GM20000 (cell line): ENCODE results near the gene SYDE1.

Source experiments
- DNase-seq: peaks from one replicate; pipeline ENCODE4 v3.0.0; 2012; ENCODE audit warnings: low spot score
- CTCF ChIP-seq: IDR thresholded peaks from 2 replicates; pipeline ENCODE4 v1.5.1; 2012; ENCODE audit warnings: mild to moderate bottlenecking, control low read depth; ENCODE audit errors: extremely low read depth, missing control alignments

Gene SYDE1

DNA sequence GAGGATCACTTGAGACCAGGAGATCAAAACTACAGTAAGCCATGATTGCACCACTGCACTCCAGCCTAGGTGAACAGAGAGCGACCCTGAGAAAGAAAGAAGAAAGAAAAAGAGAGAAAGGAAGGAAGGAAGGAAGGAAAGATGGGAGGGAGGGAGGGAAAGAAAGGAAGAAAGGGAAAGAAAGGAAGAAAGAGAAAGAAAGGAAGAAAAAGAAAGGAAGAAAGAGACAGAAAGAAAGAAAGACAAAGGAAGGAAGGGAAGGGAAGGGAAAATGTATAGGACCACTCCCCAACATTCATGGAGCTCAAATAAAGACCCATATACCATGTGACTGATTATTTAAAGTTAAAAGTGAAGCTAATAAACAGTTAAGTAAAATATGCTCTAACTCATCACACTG is 39.9 kb downstream of the SYDE1 start:
- DNase-seq: no peak
- TF ChIP-seq CTCF: no peak

GRCh38 chr19:15149737-15150136 is 42.5 kb downstream of the SYDE1 start:
- no peak for DNase-seq
- TF ChIP-seq CTCF: no peak

- peak; percentile 33 for DNase-seq
- no peak for TF ChIP-seq CTCF
These were observed 46.9 kb downstream of the SYDE1 start for GRCh38 chr19:15154002-15154612.

- no peak for TF ChIP-seq CTCF
- no peak for DNase-seq
These were observed 48.1 kb downstream of the SYDE1 start for GRCh38 chr19:15155296-15155695.

DNA sequence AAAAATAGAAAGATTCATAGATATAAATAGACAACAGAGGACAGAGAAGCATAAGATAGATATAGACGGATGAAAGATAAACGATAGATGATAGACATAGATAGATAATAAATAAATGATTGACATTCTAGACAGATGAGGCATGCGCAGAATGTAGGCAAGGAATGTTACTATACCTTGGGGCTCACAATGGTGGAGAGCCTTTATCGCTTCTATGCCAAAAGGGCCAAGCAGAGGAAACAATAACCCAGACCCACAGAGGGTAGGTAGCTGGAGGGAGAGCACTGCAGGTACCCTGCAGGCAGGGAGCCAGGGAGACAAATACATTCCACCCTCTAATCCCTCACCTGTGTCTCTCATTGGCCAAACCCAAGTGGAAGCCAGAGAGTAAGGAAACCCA is 49.2 kb downstream of the SYDE1 start:
- no peak for DNase-seq
- TF ChIP-seq CTCF: no peak

DNA sequence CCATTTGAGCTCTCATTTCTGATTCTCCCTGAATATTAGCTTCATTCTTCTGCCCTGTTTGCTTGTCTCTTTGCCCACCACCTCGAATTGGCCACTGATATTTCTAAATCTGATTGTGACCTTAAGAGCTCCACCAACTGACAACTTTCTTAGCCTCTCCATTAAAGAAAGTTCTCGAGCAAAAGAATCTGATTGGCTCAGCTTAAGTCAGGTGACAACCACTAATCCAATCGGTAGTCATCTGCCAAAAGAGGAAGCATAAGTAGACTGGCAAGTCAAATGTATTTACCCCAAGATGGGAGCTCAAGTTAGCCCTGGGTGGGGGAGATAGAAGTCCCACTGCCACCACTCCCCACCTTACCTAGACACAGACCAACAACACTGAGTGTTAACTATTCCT is 52.0 kb downstream of the SYDE1 start:
- no peak for TF ChIP-seq CTCF
- peak; percentile 36 for DNase-seq

GRCh38 chr19:15161028-15161984 is 54.1 kb downstream of the SYDE1 start:
- peak; percentile 43 for TF ChIP-seq CTCF
- DNase-seq: peak; percentile 84
